DOHH2 (cell line): ENCODE measurements around the gene SCN4B.

Source experiments
- EZH2phosphoT487 ChIP-seq: fragments of 200-600 bp; sonication (generic); IDR thresholded peaks from 2 replicates; pipeline ENCODE4 v1.6.1; 2017; ENCODE audit warnings: borderline replicate concordance, mild to moderate bottlenecking, antibody characterized with exemption, low read length, moderate library complexity, mixed read lengths
- TF ChIP-seq, protein P1 (sequence below): fragments of 200-600 bp; sonication (generic); IDR thresholded peaks from one replicate; pipeline ENCODE4 v1.5.1; 2014; ENCODE audit warnings: antibody characterized with exemption, mild to moderate bottlenecking, low read depth, low read length; ENCODE audit not compliant: poor library complexity, severe bottlenecking

DNA sequence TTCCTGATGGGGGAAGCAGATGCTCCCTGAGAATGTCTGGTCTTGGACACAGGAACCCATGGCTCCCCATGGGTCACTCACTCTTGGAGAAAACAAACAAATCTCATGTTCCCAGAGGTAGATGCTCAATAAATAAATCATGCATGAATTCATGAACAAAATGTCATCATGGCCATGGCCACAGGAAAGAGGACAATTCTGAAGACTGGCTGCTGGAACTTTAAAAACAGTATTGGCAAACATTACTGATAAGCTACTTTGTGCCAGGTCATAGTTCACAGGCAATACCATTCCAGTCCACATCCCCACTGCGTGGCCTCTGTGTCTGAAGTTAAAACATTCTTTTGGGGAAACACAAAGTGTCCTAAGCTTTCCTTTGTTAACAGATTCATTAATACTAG is 56.7 kb downstream of the SCN4B start:
- TF ChIP-seq, protein P1, sequence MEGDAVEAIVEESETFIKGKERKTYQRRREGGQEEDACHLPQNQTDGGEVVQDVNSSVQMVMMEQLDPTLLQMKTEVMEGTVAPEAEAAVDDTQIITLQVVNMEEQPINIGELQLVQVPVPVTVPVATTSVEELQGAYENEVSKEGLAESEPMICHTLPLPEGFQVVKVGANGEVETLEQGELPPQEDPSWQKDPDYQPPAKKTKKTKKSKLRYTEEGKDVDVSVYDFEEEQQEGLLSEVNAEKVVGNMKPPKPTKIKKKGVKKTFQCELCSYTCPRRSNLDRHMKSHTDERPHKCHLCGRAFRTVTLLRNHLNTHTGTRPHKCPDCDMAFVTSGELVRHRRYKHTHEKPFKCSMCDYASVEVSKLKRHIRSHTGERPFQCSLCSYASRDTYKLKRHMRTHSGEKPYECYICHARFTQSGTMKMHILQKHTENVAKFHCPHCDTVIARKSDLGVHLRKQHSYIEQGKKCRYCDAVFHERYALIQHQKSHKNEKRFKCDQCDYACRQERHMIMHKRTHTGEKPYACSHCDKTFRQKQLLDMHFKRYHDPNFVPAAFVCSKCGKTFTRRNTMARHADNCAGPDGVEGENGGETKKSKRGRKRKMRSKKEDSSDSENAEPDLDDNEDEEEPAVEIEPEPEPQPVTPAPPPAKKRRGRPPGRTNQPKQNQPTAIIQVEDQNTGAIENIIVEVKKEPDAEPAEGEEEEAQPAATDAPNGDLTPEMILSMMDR: no peak
- TF ChIP-seq EZH2phosphoT487: no peak
